Muscle of arm (tissue), 14 donors: ENCODE data around the gene ATXN2. TPM values are rescaled to one million over a fixed set of nuclear protein-coding genes. Genes with fewer than 3 reads are reported as not detected.
"Not testable (repeated sequence)": the region's sequence is repeated elsewhere in the genome, so short reads cannot be mapped to it uniquely, and the experiment has no call there.

ENCODE experiments used
- DNase-seq: peaks from one replicate; pipeline ENCODE4 v3.0.0-alpha.2; 2013
- long read RNA-seq, 11 donors: transcript quantifications; one replicate each; lab custom pipeline, GENCODE V29; 2026
- polyA plus RNA-seq, 12 donors: library from polyadenylated mRNA; unstranded; fragments of 120-200 nt; gene quantifications; one replicate each; pipeline ENCODE4 v1.2.1, GENCODE V29; 2013; ENCODE audit not compliant: insufficient read length in 12 of 12

The ATXN2 gene
- 10 to 100 TPM in 11 of 12 donors, not detected in 1; 38.6 to 93.3 (median 53.1) TPM for polyA plus RNA-seq
- long read RNA-seq, donor 1, full-length matches to known transcripts, result 6 of 11 reads
- long read RNA-seq, donor 1, partial matches to known transcripts, result 5 of 11 reads
- long read RNA-seq, donor 1, other reads (novel, unspliced or antisense), result 0 of 11 reads
- long read RNA-seq, donor 2, full-length matches to known transcripts, result 3 of 3 reads
- long read RNA-seq, donor 2, partial matches to known transcripts, result 0 of 3 reads
- long read RNA-seq, donor 2, other reads (novel, unspliced or antisense), result 0 of 3 reads
- long read RNA-seq, donor 3, full-length matches to known transcripts, result 3 of 3 reads
- long read RNA-seq, donor 3, partial matches to known transcripts, result 0 of 3 reads
- long read RNA-seq, donor 3, other reads (novel, unspliced or antisense), result 0 of 3 reads
- long read RNA-seq, donor 4, result 0 reads
- long read RNA-seq, donor 5, result 0 reads
- long read RNA-seq, donor 6, partial matches to known transcripts, result 0 of 1 reads
- long read RNA-seq, donor 6, other reads (novel, unspliced or antisense), result 0 of 1 reads
- long read RNA-seq, donor 7, full-length matches to known transcripts, result 4 of 4 reads
- long read RNA-seq, donor 7, partial matches to known transcripts, result 0 of 4 reads
- long read RNA-seq, donor 7, other reads (novel, unspliced or antisense), result 0 of 4 reads
- long read RNA-seq, donor 8, partial matches to known transcripts, result 12 of 15 reads
- long read RNA-seq, donor 8, other reads (novel, unspliced or antisense), result 0 of 15 reads
- long read RNA-seq, donor 9, partial matches to known transcripts, result 0 of 1 reads
- long read RNA-seq, donor 9, other reads (novel, unspliced or antisense), result 0 of 1 reads
- long read RNA-seq, donor 10, partial matches to known transcripts, result 0 of 2 reads
- long read RNA-seq, donor 10, other reads (novel, unspliced or antisense), result 0 of 2 reads
- long read RNA-seq, donor 11, full-length matches to known transcripts, result 4 of 11 reads
- long read RNA-seq, donor 11, partial matches to known transcripts, result 7 of 11 reads
- long read RNA-seq, donor 11, other reads (novel, unspliced or antisense), result 0 of 11 reads

GRCh38 chr12:111598637-111599452, at the start of gene ATXN2:
Gene ATXN2 (minus strand): TSS chr12:111599315. CDS start chr12:111599034, 281 bp downstream.
- DNase-seq, result peak; percentile 57

DNA sequence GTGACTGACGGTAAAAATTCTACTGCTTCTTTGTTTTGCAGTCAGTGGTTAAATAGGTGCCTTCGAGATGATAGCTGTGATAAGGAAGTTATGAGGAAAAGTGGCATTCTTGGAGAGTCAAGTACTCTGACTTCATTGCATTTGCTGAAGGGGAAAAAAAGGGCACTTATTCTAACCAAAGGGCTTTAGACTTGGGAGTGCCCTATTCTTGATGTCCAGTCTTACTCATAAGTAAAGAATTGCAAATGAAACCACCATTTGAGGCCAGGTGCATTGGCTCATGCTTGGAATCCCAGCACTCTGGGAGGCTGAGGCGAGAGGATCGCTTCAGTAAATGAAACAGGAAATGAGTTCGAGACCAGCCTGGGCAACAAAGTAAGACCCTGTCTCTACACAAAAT, 46.3 kb upstream of the ATXN2 start:
- no peak for DNase-seq

GRCh38 chr12:111643427-111643826, 44.3 kb upstream of the ATXN2 start:
- no peak for DNase-seq

GRCh38 chr12:111642681-111643426, 43.7 kb upstream of the ATXN2 start:
- peak; percentile 10 for DNase-seq

DNA sequence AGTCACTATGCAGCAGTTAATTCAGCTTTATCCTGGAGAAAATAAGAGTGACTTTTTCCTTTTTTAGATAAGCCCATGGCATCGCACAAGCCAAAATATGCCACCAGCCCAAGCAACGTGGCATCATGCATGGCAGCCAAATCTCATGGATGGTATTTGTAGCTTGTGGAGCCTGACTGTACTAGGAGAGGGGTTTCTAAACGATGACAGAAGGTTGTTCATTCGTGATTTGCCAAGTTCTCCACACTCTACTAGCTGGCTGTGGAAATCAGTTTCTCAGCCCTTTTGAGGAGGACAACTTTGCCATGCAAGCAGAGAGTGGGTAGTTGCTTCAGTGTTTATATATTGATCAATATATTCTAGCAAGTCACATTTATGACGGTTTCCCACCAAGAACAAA, 41.4 kb upstream of the ATXN2 start:
- DNase-seq, result no peak

DNA sequence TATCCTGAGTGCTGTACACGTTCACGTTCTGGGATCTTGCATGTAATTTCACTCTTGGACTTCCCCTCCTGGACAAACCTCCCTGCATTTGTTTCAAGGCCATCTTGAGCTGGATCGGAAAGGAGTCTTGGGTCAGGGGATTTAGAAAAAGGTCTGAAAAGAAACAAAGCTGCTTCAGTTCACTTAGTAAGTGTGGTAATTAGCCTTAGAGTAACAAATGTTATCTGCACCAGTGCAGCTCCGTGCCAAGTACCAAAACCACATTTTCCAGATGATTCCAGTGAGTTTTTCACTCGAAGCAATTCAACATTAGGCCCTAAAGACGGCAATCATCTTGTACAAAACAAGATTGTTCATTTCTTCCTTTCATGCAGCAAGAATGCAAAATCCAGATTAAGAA, 39.4 kb upstream of the ATXN2 start:
- peak; percentile 28 for DNase-seq

DNA sequence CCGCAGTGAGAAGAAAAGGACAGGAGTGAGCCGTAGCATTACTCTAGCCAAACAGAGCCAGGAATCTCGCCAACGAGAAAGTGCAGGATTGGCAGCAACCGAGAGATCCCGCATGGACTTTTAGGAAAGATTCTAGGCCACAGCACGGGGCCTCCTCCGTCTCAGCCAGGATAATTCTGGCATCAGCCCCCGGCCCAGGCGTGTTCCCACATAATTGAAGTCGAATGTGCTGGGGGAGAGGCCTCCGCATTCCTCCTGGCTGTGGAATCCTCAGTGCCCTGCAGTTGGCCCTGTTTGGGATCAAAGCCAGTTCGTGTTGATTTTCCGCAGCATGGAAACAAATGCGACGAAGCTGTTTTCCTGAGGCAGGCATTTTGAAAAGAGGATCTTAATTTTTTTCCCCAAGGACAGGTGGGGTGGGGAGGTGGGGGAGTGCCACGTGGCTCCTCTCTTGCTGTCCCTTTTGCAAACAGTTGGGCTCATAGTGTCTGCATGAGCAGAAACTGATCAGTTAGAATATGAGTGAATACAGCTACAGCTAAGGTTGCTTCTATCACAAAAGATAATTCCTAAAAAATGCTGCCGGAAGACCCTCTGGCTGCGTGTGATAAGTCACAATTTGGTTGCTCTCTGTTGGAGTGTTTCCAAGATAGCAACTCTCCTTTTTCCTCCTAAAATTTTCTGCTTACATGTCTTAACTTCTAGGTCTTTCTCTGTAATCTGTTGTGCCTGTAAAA, 37.3 kb upstream of the ATXN2 start:
- DNase-seq, result peak; percentile 93

DNA sequence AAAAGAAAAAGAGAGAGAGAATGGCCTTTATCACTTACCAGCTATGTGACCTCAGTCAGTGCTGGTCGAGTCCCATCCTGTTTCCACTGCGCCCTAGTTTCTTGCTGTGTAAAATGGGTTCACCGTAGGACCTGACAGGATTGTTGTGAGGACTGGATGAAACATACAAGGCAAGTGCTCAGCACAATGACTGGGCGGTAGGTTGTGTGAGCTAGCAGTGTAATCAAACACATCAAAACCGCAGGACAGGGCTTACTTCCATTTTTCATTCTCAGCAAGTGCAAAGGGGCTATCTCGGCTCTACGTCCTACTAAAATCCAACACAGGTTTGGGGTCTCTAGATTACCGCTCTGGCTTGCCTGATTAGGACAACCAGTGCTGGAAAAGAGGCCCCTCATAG, 36.4 kb upstream of the ATXN2 start:
- DNase-seq, result peak; percentile 24

- no peak for DNase-seq
These were observed 29.6 kb upstream of the ATXN2 start for GRCh38 chr12:111628505-111629260.

DNA sequence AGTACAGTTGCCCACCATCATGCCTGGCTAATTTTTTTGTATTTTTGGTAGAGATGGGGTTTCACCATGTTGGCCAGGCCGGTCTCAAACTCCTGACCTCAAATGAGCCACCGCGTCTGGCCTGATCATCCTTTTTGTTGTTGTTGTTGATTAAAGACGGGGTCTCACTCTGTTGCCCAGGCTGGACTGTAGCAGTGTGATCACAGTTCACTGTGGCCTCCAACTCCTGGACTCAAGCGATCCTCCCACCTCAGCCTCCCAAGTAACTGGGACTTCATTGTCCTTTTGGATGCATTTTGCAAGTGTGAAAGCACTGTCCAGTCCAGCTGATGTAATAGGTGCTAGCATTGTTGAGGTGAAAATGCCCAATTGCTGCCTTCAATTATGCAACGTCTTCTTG, 27.1 kb upstream of the ATXN2 start:
- no peak for DNase-seq

- no peak for DNase-seq
These were observed 25.4 kb upstream of the ATXN2 start for GRCh38 chr12:111624540-111624939.

DNA sequence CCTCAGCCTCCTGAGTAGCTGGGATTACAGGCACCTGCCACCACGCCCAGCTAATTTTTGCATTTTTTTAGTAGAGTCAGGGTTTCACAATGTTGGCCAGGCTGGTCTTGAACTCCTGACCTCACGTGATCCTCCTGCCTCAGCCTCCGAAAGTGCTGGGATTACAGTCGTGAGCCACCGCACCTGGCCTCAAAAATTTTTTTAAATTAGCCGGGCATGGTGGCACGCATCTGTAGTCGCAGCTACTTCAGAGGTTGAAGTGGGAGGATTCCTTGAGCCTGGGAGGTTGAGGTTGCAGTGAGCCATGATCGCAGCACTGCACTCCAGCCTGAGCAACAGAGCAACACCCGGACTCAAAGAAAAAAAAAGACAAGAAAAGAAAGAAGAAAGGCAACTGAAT, 18.7 kb upstream of the ATXN2 start:
- DNase-seq, result not testable (repeated sequence)

DNA sequence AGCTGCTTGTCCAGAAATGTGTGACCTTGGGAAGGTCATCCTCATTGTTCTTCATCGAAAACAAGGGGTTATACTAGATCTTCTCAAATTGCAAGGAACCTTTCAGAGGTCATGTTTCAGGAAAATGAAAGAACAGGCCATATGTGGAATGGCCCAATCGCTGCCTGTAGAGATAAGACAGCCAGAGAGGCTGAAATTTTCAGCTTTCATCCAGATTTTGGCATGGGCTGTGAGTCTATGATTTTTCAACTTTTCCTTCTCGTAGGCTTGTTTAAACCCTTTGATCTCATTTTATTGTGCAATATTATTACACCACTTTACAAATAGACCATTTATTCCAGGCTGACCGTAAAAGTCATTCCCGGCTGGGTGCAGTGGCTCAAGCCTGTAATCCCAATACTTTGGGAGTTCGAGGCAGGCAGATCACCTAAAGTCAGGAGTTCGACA, 17.1 kb upstream of the ATXN2 start:
- no peak for DNase-seq

- no peak for DNase-seq
These were observed 8.1 kb upstream of the ATXN2 start for GRCh38 chr12:111607239-111607638.

DNA sequence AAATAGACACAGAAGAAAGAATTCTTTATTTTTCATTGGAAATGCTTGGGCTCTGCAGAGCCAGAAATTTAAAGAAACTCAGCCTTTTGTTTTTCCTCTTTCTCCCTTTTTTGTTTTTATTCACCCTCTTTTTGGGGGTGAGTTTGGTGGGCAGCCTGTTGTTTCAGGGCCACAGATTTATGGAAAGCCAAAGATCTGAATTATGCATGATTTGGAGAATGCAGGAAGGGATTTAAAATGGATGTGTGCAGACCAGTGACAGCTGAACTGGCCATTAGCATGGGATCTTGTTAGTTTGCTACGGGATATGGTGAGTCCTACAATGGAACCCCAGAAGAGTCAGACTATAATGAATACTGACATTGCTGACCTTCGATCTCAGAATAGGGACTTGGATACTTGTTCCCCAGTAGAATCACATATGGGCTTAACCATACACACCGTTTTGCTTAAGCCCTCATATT, 7.7 kb upstream of the ATXN2 start:
- DNase-seq, result no peak

- no peak for DNase-seq
These were observed 7.0 kb upstream of the ATXN2 start for GRCh38 chr12:111605911-111606766.

- not testable (repeated sequence) for DNase-seq
These were observed 3.7 kb upstream of the ATXN2 start for GRCh38 chr12:111602857-111603256.

GRCh38 chr12:111602348-111602747, 3.2 kb upstream of the ATXN2 start:
- no peak for DNase-seq
